ENCODE measurements around the gene SDE2.

The SDE2 gene

DNA sequence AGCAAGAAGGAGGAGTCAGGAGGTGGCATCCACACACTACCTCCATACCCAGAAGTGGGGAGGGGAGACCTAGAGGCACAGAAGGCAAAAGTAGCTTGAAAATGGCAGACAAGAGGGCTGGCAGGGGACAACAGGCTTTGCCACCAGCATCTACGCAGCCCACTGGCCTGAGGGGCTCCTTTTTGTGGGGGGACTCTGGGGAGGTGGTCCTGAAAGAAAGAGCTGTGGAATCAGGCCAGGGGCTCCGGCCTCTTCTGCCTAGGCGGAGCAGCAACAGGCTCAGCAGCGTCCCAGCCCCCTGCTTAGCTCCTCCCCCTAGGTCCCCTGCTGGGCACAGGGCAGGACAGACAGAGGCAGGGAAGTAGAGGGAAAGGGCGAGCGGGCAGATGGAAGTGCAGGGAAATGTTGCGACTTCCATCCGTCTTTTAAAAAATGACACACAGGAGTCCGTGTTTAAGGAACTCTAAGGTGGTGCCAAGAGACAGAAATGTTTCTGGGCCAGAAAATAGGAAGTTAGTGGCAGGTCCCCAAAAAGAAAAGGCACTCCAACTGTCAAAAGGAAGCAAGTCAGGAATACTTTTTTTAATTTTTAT lies 48.1 kb downstream of the SDE2 start:
- DNase-seq (ENCODE audit: low read depth): no peak
- H3K4me3 ChIP-seq (ENCODE audit: low read depth, low read length): no peak overlapping the region
- no peak for TF ChIP-seq CTCF (IDR thresholded peaks at IDR 0.05; ENCODE audit: control insufficient read depth, extremely low read depth, insufficient read depth)

GRCh38 chr1:225949041-225949440 lies 50.1 kb downstream of the SDE2 start:
- no peak for TF ChIP-seq CTCF (IDR thresholded peaks at IDR 0.05; ENCODE audit: control insufficient read depth, extremely low read depth, insufficient read depth)
- H3K4me3 ChIP-seq (ENCODE audit: low read depth, low read length): no peak overlapping the region
- DNase-seq (ENCODE audit: low read depth): no peak

- DNase-seq (ENCODE audit: low read depth): no peak
- no peak overlapping the region for H3K4me3 ChIP-seq (ENCODE audit: low read depth, low read length)
- TF ChIP-seq CTCF (IDR thresholded peaks at IDR 0.05; ENCODE audit: control insufficient read depth, extremely low read depth, insufficient read depth): no peak
Measured at GRCh38 chr1:225946803-225947202, 52.3 kb downstream of the SDE2 start.

- no peak for DNase-seq (ENCODE audit: low read depth)
- no peak for TF ChIP-seq CTCF (IDR thresholded peaks at IDR 0.05; ENCODE audit: control insufficient read depth, extremely low read depth, insufficient read depth)
- no peak overlapping the region for H3K4me3 ChIP-seq (ENCODE audit: low read depth, low read length)
Measured at GRCh38 chr1:225946082-225946620, 53.0 kb downstream of the SDE2 start.

GRCh38 chr1:225945564-225945963 lies 53.6 kb downstream of the SDE2 start:
- H3K4me3 ChIP-seq (ENCODE audit: low read depth, low read length): no peak overlapping the region
- TF ChIP-seq CTCF (IDR thresholded peaks at IDR 0.05; ENCODE audit: control insufficient read depth, extremely low read depth, insufficient read depth): no peak
- DNase-seq (ENCODE audit: low read depth): no peak

- no peak for DNase-seq (ENCODE audit: low read depth)
- H3K4me3 ChIP-seq (ENCODE audit: low read depth, low read length): no peak overlapping the region
- no peak for TF ChIP-seq CTCF (IDR thresholded peaks at IDR 0.05; ENCODE audit: control insufficient read depth, extremely low read depth, insufficient read depth)
Measured at GRCh38 chr1:225944951-225945350, 54.2 kb downstream of the SDE2 start.

- no peak for TF ChIP-seq CTCF (IDR thresholded peaks at IDR 0.05; ENCODE audit: control insufficient read depth, extremely low read depth, insufficient read depth)
- no peak for DNase-seq (ENCODE audit: low read depth)
- no peak overlapping the region for H3K4me3 ChIP-seq (ENCODE audit: low read depth, low read length)
Measured at GRCh38 chr1:225944387-225944786, 54.8 kb downstream of the SDE2 start.

All from LNCaP clone FGC (cell line).